Right lobe of liver (tissue), 6 donors: ENCODE measurements around the gene EFHD2. TPM values are rescaled to one million over a fixed set of nuclear protein-coding genes. Genes with fewer than 3 reads are reported as not detected.

Source experiments
- ATAC-seq, 4 donors: fragments of 200-7000 bp; cut with Tn5 transposase; one replicate each; pipeline ENCODE4 v1.9.1; 2020; ENCODE audit warnings: mild to moderate bottlenecking in 4 of 4, moderate library complexity in 4 of 4
- DNase-seq, 3 donors: peaks; one replicate each; pipeline ENCODE4 v3.0.0-alpha.2; 2020
- H3K27ac ChIP-seq, 3 donors: fragments of 200-600 bp; one replicate each; pipeline ENCODE4 v1.8.0; 2022
- H3K27me3 ChIP-seq, 2 donors: fragments of 200-600 bp; one replicate each; pipeline ENCODE4 v1.8.0; 2022
- H3K36me3 ChIP-seq, 4 donors: fragments of 200-600 bp; sonication (generic) in 1 of 4; one replicate each; pipeline versions ENCODE4 v1.5.1 to v1.8.0; 2017 to 2022; ENCODE audit warnings: control low read depth in 1 of 4
- H3K4me1 ChIP-seq, 4 donors: fragments of 200-600 bp; sonication (generic) in 1 of 4; one replicate each; pipeline versions ENCODE4 v1.5.1 to v1.8.0; 2017 to 2022; ENCODE audit warnings: control low read depth in 1 of 4
- H3K4me3 ChIP-seq, 3 donors: fragments of 200-600 bp; one replicate each; pipeline ENCODE4 v1.8.0; 2022
- H3K9me3 ChIP-seq, 4 donors: fragments of 200-600 bp; sonication (generic) in 1 of 4; one replicate each; pipeline versions ENCODE4 v1.5.1 to v1.8.0; 2017 to 2022; ENCODE audit warnings: control low read depth in 1 of 4
- POLR2A ChIP-seq: fragments of 450-650 bp; IDR thresholded peaks from one replicate; pipeline ENCODE4 v1.6.1; 2017; ENCODE audit warnings: antibody characterized with exemption, mild to moderate bottlenecking
- WGBS: methylation state at CpG from one replicate; pipeline ENCODE4 v1.1.6; 2018; ENCODE audit warnings: low coverage, low lambda C conversion rate; ENCODE audit not compliant: insufficient coverage; ENCODE audit errors: missing lambda C conversion rate; 5-methylcytosine and 5-hydroxymethylcytosine counted together
- intact Hi-C, 2 donors: fragments of 100-400 bp; cut with DNase I; formaldehyde crosslinking; loops; one replicate each; pipeline versions ENCODE4 v1.11.2 to v1.14.1; 2022
- total RNA-seq, 6 experiments: library from RNA; depleted of rRNA in 2 of 6; stranded (reverse); fragments of >200 nt in 2 of 6; fragmentation: NEBNext Ultra II Directional in 3 of 6; extraction: Animal tissue kit (Norgen Biotek cat#: 25700) in 3 of 6; gene quantifications; one replicate each; pipeline versions ENCODE4 v1.1.0 to v1.2.4, GENCODE V29; 2016 to 2023
- TF ChIP-seq, protein P1 (sequence below), 4 donors: fragments of 200-600 bp in 3 of 4; fragments of 450-650 bp in 1 of 4; IDR thresholded peaks; one replicate each; pipeline versions ENCODE4 v1.5.1 to v1.8.0; 2016 to 2022; ENCODE audit warnings: antibody characterized with exemption in 4 of 4, mild to moderate bottlenecking in 2 of 4
- donor health status: DM: no; HTN: yes; CAD: no.
- donor health status: DM: no; HTN: no; CAD: no.
- donor health status: DM: no; HTN: no; CAD: no.
- donor health status: DM: no; HTN: yes; CAD: no.
- donor health status: DM: no; HTN: yes; CAD: no.

Gene EFHD2
- total RNA-seq, 6 experiments from 2014 or later, result 9.9 to 19.4 (median 15.6) TPM

DNA sequence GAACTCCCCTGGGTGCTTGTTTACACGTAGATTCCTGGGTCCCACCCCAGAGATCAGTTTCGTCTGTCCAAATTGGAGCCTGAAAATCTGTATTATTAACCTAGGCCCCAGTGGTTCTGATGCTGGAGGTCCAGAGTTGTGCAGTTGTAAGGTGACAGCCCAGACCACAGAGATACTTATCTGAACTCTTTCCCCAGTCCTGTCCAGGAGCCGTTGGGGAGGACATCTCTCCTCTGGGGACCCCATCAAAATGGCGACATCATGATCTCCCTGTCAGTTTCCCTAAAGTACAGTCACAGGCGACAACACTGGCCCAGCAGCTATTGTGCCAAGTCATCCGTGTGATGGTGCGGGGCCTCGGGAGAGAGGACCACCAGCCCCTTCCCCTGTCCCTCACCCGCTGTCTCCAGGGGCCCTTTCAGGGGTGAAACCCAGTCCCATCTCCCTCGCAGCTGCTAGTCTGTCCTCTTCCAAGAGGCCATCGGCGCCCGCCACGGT lies 749 bp upstream of the EFHD2 start:
- no peaks in the 10 kb centered on the region for H3K9me3 ChIP-seq
- H3K27me3 ChIP-seq, result no peaks in the 10 kb centered on the region
- no peak for ATAC-seq
- WGBS, result 21% methylated on average over 9 of the region's 14 CpGs
- TF ChIP-seq, protein P1, sequence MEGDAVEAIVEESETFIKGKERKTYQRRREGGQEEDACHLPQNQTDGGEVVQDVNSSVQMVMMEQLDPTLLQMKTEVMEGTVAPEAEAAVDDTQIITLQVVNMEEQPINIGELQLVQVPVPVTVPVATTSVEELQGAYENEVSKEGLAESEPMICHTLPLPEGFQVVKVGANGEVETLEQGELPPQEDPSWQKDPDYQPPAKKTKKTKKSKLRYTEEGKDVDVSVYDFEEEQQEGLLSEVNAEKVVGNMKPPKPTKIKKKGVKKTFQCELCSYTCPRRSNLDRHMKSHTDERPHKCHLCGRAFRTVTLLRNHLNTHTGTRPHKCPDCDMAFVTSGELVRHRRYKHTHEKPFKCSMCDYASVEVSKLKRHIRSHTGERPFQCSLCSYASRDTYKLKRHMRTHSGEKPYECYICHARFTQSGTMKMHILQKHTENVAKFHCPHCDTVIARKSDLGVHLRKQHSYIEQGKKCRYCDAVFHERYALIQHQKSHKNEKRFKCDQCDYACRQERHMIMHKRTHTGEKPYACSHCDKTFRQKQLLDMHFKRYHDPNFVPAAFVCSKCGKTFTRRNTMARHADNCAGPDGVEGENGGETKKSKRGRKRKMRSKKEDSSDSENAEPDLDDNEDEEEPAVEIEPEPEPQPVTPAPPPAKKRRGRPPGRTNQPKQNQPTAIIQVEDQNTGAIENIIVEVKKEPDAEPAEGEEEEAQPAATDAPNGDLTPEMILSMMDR (IDR thresholded peaks at IDR 0.05), result no peak
- TF ChIP-seq POLR2A, result no peak
- no peak overlapping the region for H3K27ac ChIP-seq
- DNase-seq, result no peak
- no peaks in the 10 kb centered on the region for H3K36me3 ChIP-seq
- intact Hi-C loops, result no loop called here
- no peaks in the 10 kb centered on the region for H3K4me1 ChIP-seq
- H3K4me3 ChIP-seq, result peak overlapping the region; percentile 78 to 94 (median 89)

DNA sequence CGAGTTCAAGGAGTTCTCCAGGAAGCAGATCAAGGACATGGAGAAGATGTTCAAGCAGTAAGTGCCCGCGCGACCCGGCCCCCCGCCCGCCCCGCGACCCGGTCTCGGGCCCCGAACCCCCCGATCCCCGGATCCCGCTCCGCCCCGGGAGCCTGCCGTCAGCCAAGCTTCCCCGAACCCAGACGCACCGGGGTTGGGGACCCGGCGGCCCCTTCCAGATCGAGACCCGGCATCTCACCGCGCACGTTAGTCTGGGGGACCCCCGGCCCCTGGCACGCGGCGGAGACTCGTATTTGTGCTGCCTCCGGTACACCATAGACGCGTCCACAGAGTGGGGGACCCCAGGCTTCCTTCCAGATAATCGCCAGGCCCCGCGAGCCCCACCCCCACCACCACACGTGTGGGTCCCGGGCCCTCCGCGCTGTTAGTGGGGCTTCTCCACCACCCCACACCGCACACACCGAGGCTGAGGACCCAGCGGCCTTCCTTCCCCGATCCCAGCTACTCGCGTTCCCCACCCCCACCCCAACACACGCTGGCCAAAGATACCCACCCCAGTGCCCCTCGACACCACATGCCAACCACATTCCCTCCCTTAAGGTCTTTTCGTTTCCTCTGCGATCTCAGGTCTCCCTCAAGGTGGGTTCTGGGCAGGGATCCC lies 665 bp downstream of the EFHD2 start:
- TF ChIP-seq POLR2A, result no peak
- TF ChIP-seq, protein P1 (IDR thresholded peaks at IDR 0.05), result no peak
- H3K9me3 ChIP-seq, result no peaks in the 10 kb centered on the region
- 3% methylated on average over 12 of the region's 53 CpGs for WGBS
- H3K27ac ChIP-seq, result peak overlapping the region; percentile 31 to 79 (median 60)
- ATAC-seq (no peak), DNase-seq (peak in 1 of 3 donors; percentile 55)
- no peaks in the 10 kb centered on the region for H3K36me3 ChIP-seq
- H3K4me3 ChIP-seq, result peak overlapping the region; percentile 78 to 94 (median 89)
- H3K27me3 ChIP-seq, result no peaks in the 10 kb centered on the region
- intact Hi-C loops, result no loop called here
- no peaks in the 10 kb centered on the region for H3K4me1 ChIP-seq

DNA sequence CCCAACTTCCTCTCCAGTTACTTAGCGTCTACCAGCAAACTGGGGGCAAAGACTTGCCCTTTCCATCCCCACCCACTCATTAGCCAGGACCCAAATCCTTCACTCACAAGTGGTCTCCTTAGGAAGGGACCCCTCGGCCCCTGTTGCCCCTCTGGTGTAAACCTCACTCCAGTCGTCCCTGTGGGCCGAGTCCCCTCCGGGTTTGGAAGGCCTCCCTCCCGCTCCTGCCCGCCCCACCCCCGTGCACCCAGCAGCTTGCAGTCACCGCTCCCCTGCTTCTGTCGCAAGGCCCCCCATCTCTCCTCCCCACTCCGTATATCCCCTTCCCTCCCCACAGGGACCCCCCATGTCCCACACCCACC lies 1.2 kb downstream of the EFHD2 start:
- WGBS, result 62% methylated on average over 10 of the region's 11 CpGs
- ATAC-seq (no peak), DNase-seq (peak in 1 of 3 donors; percentile 47)
- Histone ChIP-seq H3K27me3 (no peaks in the 10 kb centered on the region), H3K9me3 (no peaks in the 10 kb centered on the region), H3K36me3 (no peaks in the 10 kb centered on the region), H3K27ac (peak overlapping the region in 2 of 3 donors; percentile 24 to 33), H3K4me3 (peak overlapping the region; percentile 78 to 94 (median 89)), H3K4me1 (no peaks in the 10 kb centered on the region)
- TF ChIP-seq, protein P1 (IDR thresholded peaks at IDR 0.05), result no peak
- no peak for TF ChIP-seq POLR2A
- intact Hi-C loops, result no loop called here

DNA sequence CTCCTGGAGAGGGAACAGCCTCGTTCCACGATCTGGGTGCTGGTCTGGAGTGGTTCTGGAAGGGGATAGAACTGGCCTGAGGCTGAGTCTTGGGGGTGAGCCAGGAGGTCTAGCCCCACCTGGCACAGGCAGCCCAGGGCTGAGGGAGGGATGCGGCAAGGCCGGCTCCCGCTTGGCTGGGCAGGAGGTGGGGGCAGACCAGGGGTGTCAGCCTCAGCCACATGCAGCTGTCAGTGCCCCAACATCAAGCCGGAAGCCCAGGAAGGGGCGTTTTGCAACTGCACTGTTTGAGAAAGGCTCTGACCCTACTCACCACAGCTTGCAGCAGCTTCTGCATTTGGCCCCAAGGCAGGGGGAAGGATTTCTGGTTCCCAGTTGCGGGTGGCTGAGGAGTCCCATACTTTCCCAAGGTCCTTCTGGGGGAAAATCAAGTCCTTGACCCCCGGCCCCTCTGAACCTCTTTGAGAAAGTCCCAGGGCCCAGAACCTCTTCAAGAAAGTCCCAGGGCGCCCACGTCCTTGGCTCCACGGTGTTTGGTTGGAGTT lies 2.0 kb downstream of the EFHD2 start:
- H3K27ac ChIP-seq, result peak overlapping the region in 2 of 3 donors; percentile 24 to 33
- H3K4me3 ChIP-seq, result peak overlapping the region in 2 of 3 donors; percentile 31 to 94
- intact Hi-C loops, result no loop called here
- H3K27me3 ChIP-seq, result no peaks in the 10 kb centered on the region
- TF ChIP-seq POLR2A, result no peak
- TF ChIP-seq, protein P1 (IDR thresholded peaks at IDR 0.05), result no peak
- ATAC-seq (peak; percentile 36 to 50 (median 44)), DNase-seq (peak; percentile 62 to 80 (median 64))
- WGBS, result 57% methylated on average over 2 of the region's 12 CpGs
- no peaks in the 10 kb centered on the region for H3K36me3 ChIP-seq
- H3K9me3 ChIP-seq, result no peaks in the 10 kb centered on the region
- no peaks in the 10 kb centered on the region for H3K4me1 ChIP-seq
